ENCODE measurements around the gene NTRK3.

Gene NTRK3

GRCh38 chr15:87940768-87941167 is 315.8 kb downstream of the NTRK3 start:
- DNase-seq (ENCODE audit: low read depth): no peak

GRCh38 chr15:87939848-87940457 is 316.6 kb downstream of the NTRK3 start:
- DNase-seq (ENCODE audit: low read depth): no peak

GRCh38 chr15:87938031-87938430 is 318.5 kb downstream of the NTRK3 start:
- DNase-seq (ENCODE audit: low read depth): no peak

- DNase-seq (ENCODE audit: low read depth): no peak
Measured at GRCh38 chr15:87935583-87935982, 321.0 kb downstream of the NTRK3 start.

- DNase-seq (ENCODE audit: low read depth): no peak
Measured at GRCh38 chr15:87931584-87931983, 325.0 kb downstream of the NTRK3 start.

GRCh38 chr15:87930457-87930856 is 326.1 kb downstream of the NTRK3 start:
- DNase-seq (ENCODE audit: low read depth): no peak

- DNase-seq (ENCODE audit: low read depth): no peak
Measured at GRCh38 chr15:87929841-87930240, 326.7 kb downstream of the NTRK3 start.

GRCh38 chr15:87924433-87924832 is 332.1 kb downstream of the NTRK3 start:
- no peak for DNase-seq (ENCODE audit: low read depth)

- DNase-seq (ENCODE audit: low read depth): no peak
Measured at GRCh38 chr15:87919064-87919463, 337.5 kb downstream of the NTRK3 start.

- DNase-seq (ENCODE audit: low read depth): no peak
Measured at GRCh38 chr15:87917480-87917879, 339.1 kb downstream of the NTRK3 start.

- no peak for DNase-seq (ENCODE audit: low read depth)
Measured at GRCh38 chr15:87916208-87916607, 340.3 kb downstream of the NTRK3 start.

- DNase-seq (ENCODE audit: low read depth): no peak
Measured at GRCh38 chr15:87910301-87910700, 346.2 kb downstream of the NTRK3 start.

- no peak for DNase-seq (ENCODE audit: low read depth)
Measured at GRCh38 chr15:87907676-87908446, 348.7 kb downstream of the NTRK3 start.

- DNase-seq (ENCODE audit: low read depth): no peak
Measured at GRCh38 chr15:87906444-87906843, 350.1 kb downstream of the NTRK3 start.

- no peak for DNase-seq (ENCODE audit: low read depth)
Measured at GRCh38 chr15:87902772-87903426, 353.6 kb downstream of the NTRK3 start.

GRCh38 chr15:87901926-87902690 is 354.4 kb downstream of the NTRK3 start:
- DNase-seq (ENCODE audit: low read depth): no peak

GRCh38 chr15:87901008-87901407 is 355.5 kb downstream of the NTRK3 start:
- DNase-seq (ENCODE audit: low read depth): no peak

GRCh38 chr15:87896936-87897335 is 359.6 kb downstream of the NTRK3 start:
- DNase-seq (ENCODE audit: low read depth): no peak

GRCh38 chr15:87887177-87887576 is 369.4 kb downstream of the NTRK3 start:
- no peak for DNase-seq (ENCODE audit: low read depth)

- DNase-seq (ENCODE audit: low read depth): no peak
Measured at GRCh38 chr15:87881026-87881425, 375.5 kb downstream of the NTRK3 start.

GRCh38 chr15:87877822-87878542 is 378.6 kb downstream of the NTRK3 start:
- no peak for DNase-seq (ENCODE audit: low read depth)
